Measurements from ENCODE around the gene COA1.

Gene COA1

DNA sequence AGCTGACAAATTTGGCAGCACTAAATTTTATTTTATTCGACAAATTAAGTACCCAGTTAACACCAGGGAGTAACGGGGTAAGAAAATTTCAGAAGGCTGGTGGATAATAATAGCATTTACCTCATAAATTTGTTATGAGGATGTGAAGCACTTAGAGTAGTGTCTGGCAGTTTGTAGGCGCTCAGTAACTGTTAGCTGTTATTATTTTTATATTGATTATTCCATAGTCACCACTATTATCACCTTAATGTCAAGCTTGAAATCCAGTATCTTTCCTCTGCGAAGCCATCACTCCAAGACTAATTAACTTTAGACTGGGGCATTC, 563 bp upstream of the COA1 start:
- Histone ChIP-seq H3K9me3 (ENCODE audit: control insufficient read depth, low read length) (no peaks in the 10 kb centered on the region), H3K4me3 (ENCODE audit: low read depth, low read length) (peak overlapping the region; percentile 80), H3K79me2 (peaks cover 4% of the 10 kb centered on the region), H3K4me1 (no peaks in the 10 kb centered on the region), H3K27ac (peak overlapping the region; percentile 71), H2AFZ (peak overlapping the region; percentile 96), H3K4me2 (ENCODE audit: low read length) (peak overlapping the region; percentile 84), H3K27me3 (ENCODE audit: control insufficient read depth, insufficient read depth, low read length) (no peaks in the 10 kb centered on the region), H3K9ac (peak overlapping the region; percentile 14), H3K36me3 (ENCODE audit: control insufficient read depth, insufficient read depth, low read length) (no peaks in the 10 kb centered on the region)
- no peak for TF ChIP-seq CTCF (IDR thresholded peaks at IDR 0.05)

- no peaks in the 10 kb centered on the region for H3K27me3 ChIP-seq (ENCODE audit: control insufficient read depth, insufficient read depth, low read length)
- no peak overlapping the region for H3K27ac ChIP-seq
- no peak overlapping the region for H2AFZ ChIP-seq
- no peak overlapping the region for H3K9ac ChIP-seq
- TF ChIP-seq CTCF (IDR thresholded peaks at IDR 0.05), result no peak
- no peaks in the 10 kb centered on the region for H3K9me3 ChIP-seq (ENCODE audit: control insufficient read depth, low read length)
- no peak overlapping the region for H3K4me2 ChIP-seq (ENCODE audit: low read length)
- no peaks in the 10 kb centered on the region for H3K36me3 ChIP-seq (ENCODE audit: control insufficient read depth, insufficient read depth, low read length)
- H3K79me2 ChIP-seq, result peaks cover 4% of the 10 kb centered on the region
- H3K4me3 ChIP-seq (ENCODE audit: low read depth, low read length), result no peak overlapping the region
- no peaks in the 10 kb centered on the region for H3K4me1 ChIP-seq
Observed at GRCh38 chr7:43727494-43727893, 1.8 kb downstream of the COA1 start.

DNA sequence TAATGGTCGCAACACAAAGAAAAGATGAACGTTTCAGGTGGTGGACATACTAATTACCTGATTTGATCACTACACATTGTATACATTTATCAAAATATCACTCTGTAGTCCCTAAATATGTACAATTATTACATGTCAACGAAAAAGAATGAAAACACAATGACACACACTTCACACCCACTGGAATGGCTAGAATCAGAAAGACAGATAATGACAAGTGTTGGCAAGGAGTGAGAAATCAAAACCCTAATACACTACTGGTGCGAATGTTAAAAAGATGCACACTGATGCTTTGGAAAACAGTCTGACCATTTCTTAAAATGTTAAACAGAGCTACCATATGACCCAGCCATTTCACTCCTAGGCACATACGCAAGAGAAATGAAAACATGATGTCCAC, 2.3 kb downstream of the COA1 start:
- H3K4me2 ChIP-seq (ENCODE audit: low read length), result no peak overlapping the region
- no peaks in the 10 kb centered on the region for H3K9me3 ChIP-seq (ENCODE audit: control insufficient read depth, low read length)
- H3K4me1 ChIP-seq, result no peaks in the 10 kb centered on the region
- H3K27ac ChIP-seq, result no peak overlapping the region
- H3K36me3 ChIP-seq (ENCODE audit: control insufficient read depth, insufficient read depth, low read length), result no peaks in the 10 kb centered on the region
- no peaks in the 10 kb centered on the region for H3K27me3 ChIP-seq (ENCODE audit: control insufficient read depth, insufficient read depth, low read length)
- H3K79me2 ChIP-seq, result peaks cover 4% of the 10 kb centered on the region
- no peak overlapping the region for H3K9ac ChIP-seq
- no peak for TF ChIP-seq CTCF (IDR thresholded peaks at IDR 0.05)
- no peak overlapping the region for H3K4me3 ChIP-seq (ENCODE audit: low read depth, low read length)
- no peak overlapping the region for H2AFZ ChIP-seq

GRCh38 chr7:43726466-43726865, 2.9 kb downstream of the COA1 start:
- TF ChIP-seq CTCF (IDR thresholded peaks at IDR 0.05), result no peak
- no peak overlapping the region for H3K9ac ChIP-seq
- no peaks in the 10 kb centered on the region for H3K36me3 ChIP-seq (ENCODE audit: control insufficient read depth, insufficient read depth, low read length)
- no peak overlapping the region for H3K27ac ChIP-seq
- no peak overlapping the region for H3K4me3 ChIP-seq (ENCODE audit: low read depth, low read length)
- H3K4me1 ChIP-seq, result no peaks in the 10 kb centered on the region
- no peak overlapping the region for H2AFZ ChIP-seq
- no peaks in the 10 kb centered on the region for H3K27me3 ChIP-seq (ENCODE audit: control insufficient read depth, insufficient read depth, low read length)
- H3K9me3 ChIP-seq (ENCODE audit: control insufficient read depth, low read length), result no peaks in the 10 kb centered on the region
- H3K79me2 ChIP-seq, result peaks cover 4% of the 10 kb centered on the region
- H3K4me2 ChIP-seq (ENCODE audit: low read length), result no peak overlapping the region

DNA sequence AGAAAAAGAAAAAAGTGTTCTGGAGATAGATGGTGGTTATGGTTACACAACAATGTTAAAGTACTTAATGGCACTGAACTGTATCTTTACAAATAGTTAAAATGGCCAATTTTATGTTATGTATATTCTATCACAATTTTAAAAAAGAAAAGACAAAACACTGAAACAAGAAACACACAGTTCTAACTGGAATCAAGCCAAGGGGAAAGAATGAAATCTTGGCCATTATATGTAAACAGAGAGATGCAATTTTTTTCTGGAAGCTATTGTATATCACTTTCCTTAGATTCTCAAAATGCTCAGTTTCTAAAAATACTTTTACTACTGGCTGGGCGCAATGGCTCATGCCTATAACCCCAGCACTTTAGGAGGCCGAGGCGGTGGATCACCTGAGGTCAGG, 4.1 kb downstream of the COA1 start:
- Histone ChIP-seq H3K79me2 (peaks cover 11% of the 10 kb centered on the region), H3K4me3 (ENCODE audit: low read depth, low read length) (no peak overlapping the region), H3K9me3 (ENCODE audit: control insufficient read depth, low read length) (no peaks in the 10 kb centered on the region), H3K27me3 (ENCODE audit: control insufficient read depth, insufficient read depth, low read length) (no peaks in the 10 kb centered on the region), H3K4me2 (ENCODE audit: low read length) (no peak overlapping the region), H2AFZ (no peak overlapping the region), H3K36me3 (ENCODE audit: control insufficient read depth, insufficient read depth, low read length) (no peaks in the 10 kb centered on the region), H3K9ac (no peak overlapping the region), H3K4me1 (no peaks in the 10 kb centered on the region), H3K27ac (no peak overlapping the region)
- no peak for TF ChIP-seq CTCF (IDR thresholded peaks at IDR 0.05)

Measured in parathyroid adenoma (tissue), 2 donors.